Muscle of leg (tissue), 16 donors: ENCODE results near the gene HPRT1. TPM values are rescaled to one million over a fixed set of nuclear protein-coding genes. Genes with fewer than 3 reads are reported as not detected.

Experiments used
- DNase-seq: peaks from one replicate; pipeline ENCODE4 v3.0.0; 2013
- H3K27ac ChIP-seq: one replicate; pipeline ENCODE4 v1.5.1; 2013; ENCODE audit warnings: mild to moderate bottlenecking, low read length, control low read depth
- H3K27me3 ChIP-seq: one replicate; pipeline ENCODE4 v1.6.1; 2013; ENCODE audit warnings: low read length; ENCODE audit not compliant: control insufficient read depth, insufficient read depth
- H3K36me3 ChIP-seq: one replicate; pipeline ENCODE4 v1.6.1; 2013; ENCODE audit warnings: low read length; ENCODE audit not compliant: control insufficient read depth, insufficient read depth
- H3K4me1 ChIP-seq: one replicate; pipeline ENCODE4 v1.6.1; 2013; ENCODE audit warnings: low read length; ENCODE audit not compliant: control insufficient read depth, insufficient read depth
- H3K4me3 ChIP-seq: one replicate; pipeline ENCODE4 v1.5.1; 2013; ENCODE audit warnings: low read length, control low read depth
- H3K9me3 ChIP-seq: replicated peaks from 2 replicates; pipeline ENCODE4 v1.6.1; 2013; ENCODE audit warnings: low read depth, low read length; ENCODE audit not compliant: control insufficient read depth
- WGBS: methylation state at CpG from one replicate; pipeline ENCODE4 v1.1.5; 2013; ENCODE audit warnings: missing lambda C conversion rate; ENCODE audit not compliant: insufficient coverage; 5-methylcytosine and 5-hydroxymethylcytosine counted together
- long read RNA-seq, 11 donors: transcript quantifications; one replicate each; lab custom pipeline, GENCODE V29; 2026
- polyA plus RNA-seq, 8 donors: library from polyadenylated mRNA; unstranded; fragments of 120-200 nt; gene quantifications; one replicate each; pipeline versions ENCODE4 v1.2.1 to v1.2.3, GENCODE V29; 2013; ENCODE audit warnings: inconsistent platforms in 1 of 8, low replicate concordance in 1 of 8; ENCODE audit not compliant: insufficient read length in 8 of 8, insufficient read depth in 1 of 8
- total RNA-seq: library from RNA; stranded (reverse); fragments of 120-200 nt; gene quantifications from one replicate; pipeline ENCODE4 v1.2.4, GENCODE V29; 2013

The HPRT1 gene
- 9.4 TPM for total RNA-seq
- 10 to 100 TPM; 25.1 to 33.4 (median 28.1) TPM for polyA plus RNA-seq
- long read RNA-seq, donor 1, partial matches to known transcripts: 0 of 7 reads
- long read RNA-seq, donor 1, other reads (novel, unspliced or antisense): 7 of 7 reads
- long read RNA-seq, donor 2: 0 reads
- long read RNA-seq, donor 3, partial matches to known transcripts: 5 of 11 reads
- long read RNA-seq, donor 3, other reads (novel, unspliced or antisense): 6 of 11 reads
- long read RNA-seq, donor 4, partial matches to known transcripts: 0 of 8 reads
- long read RNA-seq, donor 4, other reads (novel, unspliced or antisense): 8 of 8 reads
- long read RNA-seq, donor 5, partial matches to known transcripts: 5 of 28 reads
- long read RNA-seq, donor 5, other reads (novel, unspliced or antisense): 21 of 28 reads
- long read RNA-seq, donor 6, partial matches to known transcripts: 0 of 19 reads
- long read RNA-seq, donor 6, other reads (novel, unspliced or antisense): 17 of 19 reads
- long read RNA-seq, donor 7, partial matches to known transcripts: 0 of 18 reads
- long read RNA-seq, donor 7, other reads (novel, unspliced or antisense): 16 of 18 reads
- long read RNA-seq, donor 8, partial matches to known transcripts: 0 of 17 reads
- long read RNA-seq, donor 8, other reads (novel, unspliced or antisense): 17 of 17 reads
- long read RNA-seq, donor 9, partial matches to known transcripts: 0 of 12 reads
- long read RNA-seq, donor 9, other reads (novel, unspliced or antisense): 12 of 12 reads
- long read RNA-seq, donor 10, partial matches to known transcripts: 12 of 36 reads
- long read RNA-seq, donor 10, other reads (novel, unspliced or antisense): 22 of 36 reads
- long read RNA-seq, donor 11, partial matches to known transcripts: 0 of 12 reads
- long read RNA-seq, donor 11, other reads (novel, unspliced or antisense): 12 of 12 reads

DNA sequence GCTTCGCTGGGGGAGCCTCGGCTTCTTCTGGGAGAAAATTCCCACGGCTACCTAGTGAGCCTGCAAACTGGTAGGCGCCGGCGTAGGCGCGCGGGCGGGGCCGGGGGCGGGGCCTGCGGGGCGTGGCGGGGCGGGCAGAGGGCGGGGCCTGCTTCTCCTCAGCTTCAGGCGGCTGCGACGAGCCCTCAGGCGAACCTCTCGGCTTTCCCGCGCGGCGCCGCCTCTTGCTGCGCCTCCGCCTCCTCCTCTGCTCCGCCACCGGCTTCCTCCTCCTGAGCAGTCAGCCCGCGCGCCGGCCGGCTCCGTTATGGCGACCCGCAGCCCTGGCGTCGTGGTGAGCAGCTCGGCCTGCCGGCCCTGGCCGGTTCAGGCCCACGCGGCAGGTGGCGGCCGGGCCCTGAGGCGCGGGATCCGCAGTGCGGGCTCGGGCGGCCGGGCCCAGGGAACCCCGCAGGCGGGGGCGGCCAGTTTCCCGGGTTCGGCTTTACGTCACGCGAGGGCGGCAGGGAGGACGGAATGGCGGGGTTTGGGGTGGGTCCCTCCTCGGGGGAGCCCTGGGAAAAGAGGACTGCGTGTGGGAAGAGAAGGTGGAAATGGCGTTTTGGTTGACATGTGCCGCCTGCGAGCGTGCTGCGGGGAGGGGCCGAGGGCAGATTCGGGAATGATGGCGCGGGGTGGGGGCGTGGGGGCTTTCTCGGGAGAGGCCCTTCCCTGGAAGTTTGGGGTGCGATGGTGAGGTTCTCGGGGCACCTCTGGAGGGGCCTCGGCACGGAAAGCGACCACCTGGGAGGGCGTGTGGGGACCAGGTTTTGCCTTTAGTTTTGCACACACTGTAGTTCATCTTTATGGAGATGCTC lies at the start of gene HPRT1:
Gene HPRT1 (plus strand): TSS at position 161 of the 857 bp plus-strand sequence. CDS start 147 bp downstream, at position 308.
- peaks cover 2% of the 10 kb centered on the region for H3K27me3 ChIP-seq
- WGBS: 22% methylated on average over 79 of the region's 85 CpGs
- H3K4me1 ChIP-seq: peaks cover 5% of the 10 kb centered on the region
- no peaks in the 10 kb centered on the region for H3K9me3 ChIP-seq
- no peaks in the 10 kb centered on the region for H3K36me3 ChIP-seq
- DNase-seq: peak; percentile 91
- peak within 1 kb of the TSS; percentile 69 for H3K27ac ChIP-seq
- H3K4me3 ChIP-seq: peak within 1 kb of the TSS; percentile 59

DNA sequence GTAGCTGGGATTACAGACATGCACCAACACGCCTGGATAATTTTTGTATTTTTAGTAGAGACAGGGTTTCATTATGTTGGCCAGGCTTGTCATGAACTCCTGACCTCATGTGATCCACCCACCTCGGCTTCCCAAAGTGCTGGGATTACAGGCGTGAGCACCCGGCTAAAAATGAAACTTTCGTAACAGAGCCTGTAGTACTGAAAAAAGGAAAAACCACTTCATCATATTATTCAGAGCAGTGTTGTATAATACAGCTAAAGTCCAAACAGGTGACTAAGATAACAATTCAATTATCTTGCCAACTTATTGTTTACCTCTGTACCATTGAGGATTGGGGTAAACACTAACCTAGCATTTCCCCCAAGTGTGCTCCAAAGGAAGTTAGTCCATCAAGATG lies 43.9 kb upstream of the HPRT1 start:
- H3K36me3 ChIP-seq: peaks cover 7% of the 10 kb centered on the region
- H3K9me3 ChIP-seq: no peaks in the 10 kb centered on the region
- peaks cover 3% of the 10 kb centered on the region for H3K27me3 ChIP-seq
- H3K27ac ChIP-seq: no peak overlapping the region
- no CpG with 5 or more reads among the region's 5 CpGs for WGBS
- H3K4me3 ChIP-seq: no peak overlapping the region
- DNase-seq: no peak
- H3K4me1 ChIP-seq: no peaks in the 10 kb centered on the region

DNA sequence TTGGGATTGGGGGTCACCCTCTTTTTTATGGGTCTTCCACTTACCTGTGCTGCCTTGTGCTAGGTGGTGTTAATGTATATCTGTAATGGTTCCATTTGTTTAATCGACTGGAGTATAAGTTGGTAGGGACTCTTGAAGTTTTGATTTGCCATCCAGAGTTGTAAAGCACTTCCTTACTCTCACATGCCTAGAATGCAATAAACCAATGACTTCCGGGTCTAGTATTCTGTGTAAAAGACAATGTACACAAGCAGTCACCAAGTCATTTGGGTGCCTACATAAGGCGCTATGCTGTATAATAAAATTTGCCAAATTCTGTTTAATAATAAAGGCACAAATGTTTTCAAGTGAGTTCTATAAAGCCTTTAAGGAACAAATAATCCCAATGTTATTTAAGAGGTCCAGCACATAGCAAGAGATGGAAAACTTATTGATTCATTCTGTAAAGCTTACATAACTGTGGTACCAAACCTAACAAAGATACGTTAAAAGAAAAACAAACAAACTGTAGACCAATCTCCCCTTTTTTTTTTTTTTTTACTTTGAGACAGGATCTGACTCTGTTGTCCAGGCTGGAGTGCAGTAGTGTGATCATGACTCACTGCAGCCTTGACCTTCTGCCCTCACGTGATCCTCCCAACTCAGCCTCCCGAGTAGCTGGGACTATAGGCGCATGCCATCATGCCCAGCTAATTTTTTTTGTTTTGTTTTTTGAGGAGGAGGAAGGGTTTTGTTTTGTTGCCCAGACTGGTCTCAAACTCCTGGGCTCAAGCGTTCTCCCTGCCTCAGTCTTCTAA lies 41.5 kb upstream of the HPRT1 start:
- H3K27me3 ChIP-seq: peaks cover 5% of the 10 kb centered on the region
- DNase-seq: no peak
- no peaks in the 10 kb centered on the region for H3K4me1 ChIP-seq
- H3K4me3 ChIP-seq: no peak overlapping the region
- WGBS: no CpG with 5 or more reads among the region's 8 CpGs
- H3K36me3 ChIP-seq: peaks cover 7% of the 10 kb centered on the region
- H3K9me3 ChIP-seq: no peaks in the 10 kb centered on the region
- H3K27ac ChIP-seq: no peak overlapping the region

GRCh38 chrX:134419784-134420183 lies 40.2 kb upstream of the HPRT1 start:
- no peaks in the 10 kb centered on the region for H3K9me3 ChIP-seq
- peaks cover 7% of the 10 kb centered on the region for H3K36me3 ChIP-seq
- H3K4me3 ChIP-seq: no peak overlapping the region
- WGBS: 77% methylated on average over 3 of the region's 6 CpGs
- peaks cover 5% of the 10 kb centered on the region for H3K27me3 ChIP-seq
- H3K27ac ChIP-seq: no peak overlapping the region
- no peaks in the 10 kb centered on the region for H3K4me1 ChIP-seq
- no peak for DNase-seq

GRCh38 chrX:134423606-134424005 lies 36.4 kb upstream of the HPRT1 start:
- H3K4me3 ChIP-seq: no peak overlapping the region
- H3K36me3 ChIP-seq: peaks cover 4% of the 10 kb centered on the region
- WGBS: no CpG with 5 or more reads among the region's 5 CpGs
- H3K27me3 ChIP-seq: peaks cover 5% of the 10 kb centered on the region
- DNase-seq: peak; percentile 19
- no peaks in the 10 kb centered on the region for H3K9me3 ChIP-seq
- H3K4me1 ChIP-seq: no peaks in the 10 kb centered on the region
- no peak overlapping the region for H3K27ac ChIP-seq

DNA sequence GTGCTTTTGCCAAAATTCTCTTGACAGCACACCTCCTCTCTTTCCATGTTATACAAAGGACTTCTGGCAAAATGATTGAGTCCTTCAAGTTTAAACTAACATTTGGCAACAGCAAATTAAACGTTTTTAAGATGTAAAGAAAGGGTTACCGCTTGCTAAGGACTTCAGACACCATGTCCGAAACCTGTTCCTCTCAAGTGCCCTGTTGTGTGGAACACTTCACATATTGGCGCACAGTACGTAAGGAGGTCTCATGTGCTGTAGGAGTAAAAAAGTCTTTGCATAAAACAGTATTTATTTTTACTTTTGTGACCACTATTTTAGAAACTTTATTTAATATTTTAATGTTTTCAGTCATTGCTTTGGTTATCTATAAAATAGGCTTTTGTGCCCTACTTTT lies 33.7 kb upstream of the HPRT1 start:
- Histone ChIP-seq H3K27me3 (peaks cover 3% of the 10 kb centered on the region), H3K4me1 (no peaks in the 10 kb centered on the region), H3K27ac (no peak overlapping the region), H3K36me3 (no peaks in the 10 kb centered on the region), H3K4me3 (no peak overlapping the region), H3K9me3 (no peaks in the 10 kb centered on the region)
- 76% methylated on average over 3 of the region's 5 CpGs for WGBS
- DNase-seq: no peak

- no peak overlapping the region for H3K4me3 ChIP-seq
- no peak for DNase-seq
- H3K4me1 ChIP-seq: no peaks in the 10 kb centered on the region
- H3K27me3 ChIP-seq: peaks cover 4% of the 10 kb centered on the region
- H3K9me3 ChIP-seq: no peaks in the 10 kb centered on the region
- no CpG with 5 or more reads among the region's 2 CpGs for WGBS
- H3K27ac ChIP-seq: no peak overlapping the region
- H3K36me3 ChIP-seq: no peaks in the 10 kb centered on the region
These were observed 28.1 kb upstream of the HPRT1 start for GRCh38 chrX:134431894-134432293.

DNA sequence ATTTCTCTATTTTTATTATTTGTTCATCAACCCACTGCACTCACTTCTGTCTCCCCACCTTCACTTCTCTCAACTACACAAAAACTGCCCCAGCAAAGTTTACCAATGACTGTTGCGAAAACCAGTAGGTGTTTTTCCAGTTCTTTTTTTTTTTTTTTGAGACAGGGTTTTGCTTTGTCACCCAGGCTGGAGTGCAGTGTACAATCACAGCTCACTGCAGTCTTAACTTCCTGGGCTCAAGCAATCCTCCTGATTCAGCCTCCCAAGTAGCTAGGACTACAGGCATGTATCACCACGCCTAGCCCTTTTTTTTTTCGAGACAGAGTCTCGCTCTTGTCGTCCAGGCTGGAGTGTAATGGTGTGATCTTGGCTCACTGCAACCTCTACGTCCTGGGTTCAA lies 24.1 kb upstream of the HPRT1 start:
- H3K36me3 ChIP-seq: no peaks in the 10 kb centered on the region
- H3K9me3 ChIP-seq: no peaks in the 10 kb centered on the region
- no CpG with 5 or more reads among the region's 6 CpGs for WGBS
- H3K4me3 ChIP-seq: no peak overlapping the region
- no peaks in the 10 kb centered on the region for H3K4me1 ChIP-seq
- H3K27ac ChIP-seq: no peak overlapping the region
- H3K27me3 ChIP-seq: peaks cover 4% of the 10 kb centered on the region
- DNase-seq: no peak

DNA sequence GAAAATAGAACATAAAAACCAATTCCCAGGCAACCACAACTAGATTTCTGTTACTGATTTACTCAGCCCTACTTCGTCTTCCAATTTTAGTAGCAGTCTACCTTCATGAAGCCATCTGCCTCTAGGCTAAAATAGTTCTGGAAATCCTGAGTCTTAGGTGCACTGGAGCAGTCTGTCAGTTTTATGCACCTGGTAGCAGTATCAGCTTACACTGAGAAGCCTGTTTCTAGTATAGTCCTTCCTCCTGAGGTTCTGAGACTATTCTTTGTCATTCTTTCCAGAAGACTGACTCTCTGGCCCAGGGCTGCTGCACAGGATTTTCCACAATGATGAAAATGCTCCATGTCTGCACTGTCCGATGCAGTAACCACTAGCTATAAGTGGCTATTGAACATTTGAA lies 16.9 kb upstream of the HPRT1 start:
- no peaks in the 10 kb centered on the region for H3K27me3 ChIP-seq
- WGBS: 50% methylated on average over 1 of the region's 2 CpGs
- no peak overlapping the region for H3K27ac ChIP-seq
- no peaks in the 10 kb centered on the region for H3K9me3 ChIP-seq
- no peaks in the 10 kb centered on the region for H3K4me1 ChIP-seq
- DNase-seq: peak; percentile 8
- H3K4me3 ChIP-seq: no peak overlapping the region
- no peaks in the 10 kb centered on the region for H3K36me3 ChIP-seq
